GM18508 (cell line): Measurements from ENCODE around the gene UBASH3A.
A peak's percentile ranks its signal among the peaks of the same experiment; 100 is the strongest.
"Not testable (repeated sequence)": the region's sequence is repeated elsewhere in the genome, so short reads cannot be mapped to it uniquely, and the experiment has no call there.

ENCODE experiments used
- ATAC-seq: cut with Tn5 transposase; IDR thresholded peaks from one replicate; pipeline ENCODE4 v1.9.1; 2021; ENCODE audit warnings: moderate number of reproducible peaks; ENCODE audit not compliant: insufficient read depth, unreplicated experiment

UBASH3A gene

DNA sequence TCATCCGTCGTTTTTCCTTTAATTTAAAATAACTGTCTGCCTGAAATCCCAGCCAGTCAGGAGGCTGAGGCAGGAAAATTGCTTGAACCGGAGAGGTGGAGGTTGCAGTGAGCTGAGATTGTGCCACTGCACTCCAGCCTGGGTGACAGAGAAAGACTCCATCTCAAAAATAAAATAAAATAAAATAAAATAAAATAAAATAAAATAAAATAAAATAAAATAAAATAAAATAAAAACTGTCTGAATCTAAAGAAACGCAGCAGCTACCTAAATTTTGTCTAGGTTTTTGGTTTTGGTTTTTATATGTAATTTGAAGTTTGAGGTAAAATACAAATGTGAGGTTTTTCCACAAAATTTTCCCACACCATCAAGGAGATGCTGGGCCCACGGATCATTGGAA lies 5.0 kb downstream of the UBASH3A start:
- not testable (repeated sequence) for ATAC-seq

DNA sequence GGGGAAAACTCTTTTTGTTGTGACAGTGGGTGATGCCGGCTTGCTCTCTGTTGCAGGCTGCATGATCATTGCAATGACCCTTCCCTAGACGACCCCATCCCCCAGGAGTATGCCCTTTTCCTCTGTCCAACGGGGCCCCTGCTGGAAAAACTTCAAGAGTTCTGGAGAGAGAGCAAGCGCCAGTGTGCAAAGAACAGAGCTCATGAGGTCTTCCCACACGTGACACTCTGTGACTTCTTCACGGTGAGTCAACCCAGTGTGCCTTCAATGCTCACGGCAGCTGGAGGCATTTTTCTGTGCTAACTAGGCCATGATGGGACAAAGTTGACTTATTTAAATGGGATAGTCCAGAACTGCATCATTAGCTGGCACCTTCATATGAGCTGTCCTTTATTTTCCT lies 5.7 kb downstream of the UBASH3A start:
- ATAC-seq: no peak

DNA sequence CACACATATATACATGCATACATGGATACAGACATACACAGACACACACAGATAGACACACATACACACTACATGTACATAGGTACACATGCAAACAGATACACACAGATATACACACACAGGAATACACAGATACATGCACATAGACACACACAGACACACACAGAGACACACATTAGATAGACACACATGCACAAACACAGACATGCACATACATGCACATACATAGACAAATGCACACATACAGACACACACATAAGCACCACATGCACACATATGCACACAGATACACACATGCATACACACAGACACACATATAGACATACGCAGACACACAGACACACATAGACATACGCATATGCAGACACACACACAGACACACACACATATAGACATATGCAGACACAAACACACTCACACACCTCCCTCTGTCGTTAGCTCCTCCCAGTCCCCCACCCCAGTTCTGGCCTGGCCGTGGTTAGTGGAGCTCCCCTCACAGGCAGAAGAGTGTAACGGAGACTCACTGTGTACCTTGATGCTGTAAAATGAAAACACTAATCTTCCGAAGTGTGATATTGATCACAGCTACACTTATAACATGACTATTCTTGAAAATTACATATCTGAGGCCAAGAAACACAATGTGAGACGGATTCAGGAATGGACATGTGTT lies 7.6 kb downstream of the UBASH3A start:
- ATAC-seq: no peak

GRCh38 chr21:42411891-42412635 lies 8.4 kb downstream of the UBASH3A start:
- no peak for ATAC-seq

- no peak for ATAC-seq
These were observed 8.9 kb downstream of the UBASH3A start for GRCh38 chr21:42412636-42412933.

DNA sequence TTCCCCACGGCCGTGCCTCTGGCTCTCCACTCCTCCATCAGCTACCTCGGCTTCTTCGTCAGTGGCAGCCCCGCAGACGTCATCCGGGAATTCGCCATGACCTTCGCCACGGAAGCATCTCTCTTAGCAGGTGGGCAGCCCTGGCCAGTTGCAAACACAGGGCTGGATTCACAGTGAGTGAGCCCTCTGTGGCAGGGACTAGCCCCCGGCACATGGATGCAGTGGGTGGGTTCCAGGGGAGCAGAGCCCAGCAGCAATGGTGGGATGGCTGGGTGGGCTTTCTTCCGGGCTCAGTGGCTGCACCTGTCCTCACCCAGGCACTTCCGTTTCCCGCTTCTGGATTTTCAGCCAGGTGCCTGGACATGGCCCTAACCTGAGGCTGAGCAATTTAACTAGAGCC lies 9.4 kb downstream of the UBASH3A start:
- ATAC-seq: no peak

DNA sequence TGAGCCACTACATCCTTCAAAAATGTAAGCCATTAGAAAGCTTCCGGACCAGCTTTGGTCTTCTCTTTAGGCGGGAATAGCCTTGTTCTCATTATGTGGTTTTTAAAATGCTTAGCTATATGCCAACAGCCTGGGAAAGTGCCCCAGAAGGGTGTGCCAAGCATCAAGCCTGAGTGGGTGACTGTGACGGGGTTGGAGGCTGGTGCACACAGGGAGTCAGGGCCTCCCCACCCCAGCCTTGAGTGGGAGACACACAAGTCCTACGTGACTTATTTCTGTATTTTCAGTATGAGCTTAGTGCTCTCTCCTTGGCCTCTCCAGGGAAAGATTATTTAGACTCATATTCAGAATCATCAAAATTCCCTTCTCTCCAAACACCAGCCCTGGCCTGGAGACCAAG lies 9.8 kb downstream of the UBASH3A start:
- no peak for ATAC-seq

DNA sequence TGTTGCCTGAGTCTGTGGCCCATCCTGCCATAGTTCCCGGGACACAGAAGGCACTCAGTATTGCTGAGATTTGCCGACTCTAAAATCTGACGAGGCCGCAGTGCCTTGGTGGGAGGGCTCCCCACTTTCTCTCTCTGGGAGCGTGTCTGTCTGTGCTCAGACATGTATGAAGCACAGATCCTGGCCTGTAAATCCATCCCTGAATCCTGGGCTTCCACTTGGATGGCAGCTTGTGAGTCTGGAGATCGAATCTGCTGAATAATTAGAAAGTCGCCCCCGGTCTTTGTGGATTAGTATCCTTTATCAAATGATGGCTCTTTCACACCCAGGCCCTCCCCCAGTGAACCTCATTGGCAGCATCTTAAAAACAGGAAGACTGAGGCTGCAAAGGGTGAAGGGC lies 10.4 kb downstream of the UBASH3A start:
- no peak for ATAC-seq

DNA sequence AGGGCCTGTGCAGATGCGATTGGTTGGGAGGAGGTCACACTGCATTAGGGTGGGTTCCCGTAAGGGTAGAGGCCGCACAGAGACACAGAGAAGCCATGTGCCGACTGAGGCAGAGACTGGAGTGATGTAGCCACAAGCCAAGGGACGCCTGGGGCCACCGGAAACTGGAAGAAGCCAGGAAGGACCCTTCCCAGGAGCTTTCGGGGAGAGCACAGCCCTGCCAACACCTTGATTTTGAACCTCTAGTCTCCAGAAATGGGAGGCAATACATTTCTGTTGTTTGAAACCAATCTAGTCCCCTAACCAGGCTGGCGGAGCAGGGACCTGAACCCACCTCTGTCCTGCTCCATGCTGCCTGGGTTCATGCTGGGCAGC lies 10.8 kb downstream of the UBASH3A start:
- no peak for ATAC-seq

- peak; percentile 52 for ATAC-seq
These were observed 11.4 kb downstream of the UBASH3A start for GRCh38 chr21:42414928-42415769.

DNA sequence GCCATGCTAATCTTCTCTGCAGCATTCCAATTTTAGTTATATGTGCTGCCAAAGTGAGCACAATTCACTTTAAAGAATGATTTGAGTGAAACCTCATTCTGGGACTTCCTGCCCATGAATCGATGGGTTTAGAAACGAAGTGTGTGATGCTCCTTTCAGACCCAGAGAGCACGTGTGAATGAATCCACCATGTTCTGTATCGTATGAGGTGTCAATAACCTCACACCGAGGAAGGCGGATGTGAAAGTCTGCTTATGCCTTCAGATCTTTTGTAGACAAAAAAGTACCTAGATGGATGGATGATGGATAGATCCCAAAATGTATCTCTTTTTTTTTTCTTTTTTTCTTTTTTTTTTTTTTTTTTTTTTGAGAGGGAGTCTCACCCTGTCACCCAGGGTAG lies 13.8 kb downstream of the UBASH3A start:
- ATAC-seq: no peak

GRCh38 chr21:42418886-42419285 lies 15.2 kb downstream of the UBASH3A start:
- ATAC-seq: no peak

DNA sequence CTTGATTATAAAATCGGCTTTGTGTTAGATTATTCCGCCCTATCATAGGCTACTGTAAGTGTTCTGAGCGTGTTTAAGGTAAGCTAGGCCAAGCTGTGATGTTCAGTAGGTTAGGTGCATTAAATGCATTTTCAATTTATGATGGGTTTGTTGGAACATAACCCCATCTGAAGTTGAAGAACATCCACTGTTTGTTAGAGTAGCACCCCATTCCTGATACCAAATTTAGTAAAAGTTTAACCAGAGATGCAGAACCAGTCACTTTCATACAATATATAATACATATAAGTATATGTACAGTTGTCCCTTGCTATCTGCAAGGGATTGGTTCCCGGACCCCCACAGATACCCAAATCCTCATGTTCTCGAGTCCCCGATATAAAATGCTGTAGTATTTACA lies 16.1 kb downstream of the UBASH3A start:
- no peak for ATAC-seq

- no peak for ATAC-seq
These were observed 17.5 kb downstream of the UBASH3A start for GRCh38 chr21:42421018-42421793.

GRCh38 chr21:42423197-42423675 lies 19.5 kb downstream of the UBASH3A start:
- no peak for ATAC-seq

GRCh38 chr21:42423685-42424084 lies 20.0 kb downstream of the UBASH3A start:
- ATAC-seq: no peak

DNA sequence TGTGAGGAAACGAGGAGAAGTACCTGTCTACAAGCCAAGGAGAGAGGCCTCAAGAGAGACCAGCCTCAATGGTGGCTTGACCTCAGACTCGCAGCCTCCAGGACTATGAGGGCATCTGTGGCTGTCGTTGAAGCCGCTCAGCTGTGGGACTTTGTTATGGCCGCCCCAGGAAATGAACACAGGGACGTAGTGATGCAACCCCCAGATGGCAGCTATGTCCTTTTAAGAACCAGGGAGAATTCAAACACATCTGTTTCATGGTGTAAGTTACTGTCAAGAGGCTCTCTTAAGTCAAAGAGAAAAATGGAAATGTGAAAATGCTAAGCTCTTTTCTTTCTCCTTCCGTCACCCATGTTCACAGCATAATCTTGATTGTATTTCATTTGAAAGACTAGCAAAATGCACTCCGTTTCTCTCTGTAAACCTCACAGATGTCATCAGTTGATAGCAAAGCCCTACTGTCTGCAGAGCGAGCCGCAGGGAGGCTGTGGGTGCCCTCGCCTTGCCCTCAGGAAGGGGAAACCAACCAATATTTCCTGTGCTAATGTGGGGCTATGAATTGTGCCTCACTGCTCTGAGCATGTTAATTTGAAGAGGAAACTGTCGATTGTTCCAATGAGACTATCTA lies 21.3 kb downstream of the UBASH3A start:
- no peak for ATAC-seq

GRCh38 chr21:42425591-42425990 lies 21.9 kb downstream of the UBASH3A start:
- ATAC-seq: no peak

DNA sequence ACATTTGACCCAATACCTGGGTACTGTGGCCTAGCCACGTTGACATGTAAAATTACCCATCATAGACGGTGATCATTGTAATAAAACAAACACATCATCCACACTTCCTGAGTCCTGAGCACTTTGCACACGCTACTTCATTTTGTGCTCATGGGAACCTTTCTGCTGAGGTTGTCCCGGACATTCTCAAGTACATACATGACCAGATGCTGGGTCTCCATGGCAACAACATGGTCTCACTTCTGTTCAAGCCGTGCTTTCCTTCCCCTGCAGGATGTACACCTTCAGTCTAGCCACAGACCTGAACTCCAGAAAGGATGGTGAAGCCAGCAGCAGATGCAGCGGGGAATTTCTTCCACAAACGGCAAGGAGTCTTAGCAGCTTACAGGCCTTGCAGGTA lies 22.7 kb downstream of the UBASH3A start:
- ATAC-seq: no peak

DNA sequence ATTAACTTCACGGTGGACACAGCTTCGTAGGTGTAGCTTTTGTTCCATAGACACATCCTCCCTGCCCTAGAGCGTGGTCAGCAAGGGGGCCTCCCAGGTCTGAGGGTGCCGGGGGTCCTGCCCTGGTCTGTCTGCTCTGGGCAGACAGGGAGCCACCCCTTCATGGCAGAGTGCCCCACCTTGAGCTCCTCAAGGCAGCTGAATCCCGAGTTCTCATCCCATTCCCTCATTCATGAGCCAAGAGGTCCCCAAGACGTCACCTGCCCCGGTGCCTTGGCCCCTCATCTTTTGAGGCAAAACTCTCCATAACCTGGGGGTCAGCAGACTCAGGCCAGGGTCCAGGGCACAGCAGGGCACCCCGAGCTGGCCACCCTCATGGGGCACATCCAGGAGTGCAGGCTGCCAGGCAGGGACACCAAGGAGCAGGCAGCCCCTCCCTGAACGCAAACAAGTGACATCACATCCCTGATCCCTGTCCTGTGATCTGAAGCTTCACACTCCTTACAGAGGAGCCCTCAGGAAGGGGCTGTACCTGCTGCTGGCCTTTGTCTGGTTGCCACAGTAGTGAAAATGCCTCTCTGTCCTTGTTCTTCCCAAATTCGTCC lies 23.3 kb downstream of the UBASH3A start:
- no peak for ATAC-seq
